GM12878 (cell line): ENCODE results near the gene PI4KA.

ENCODE experiments used
- BHLHE40 ChIP-seq, 2 experiments: fragments of 450-650 bp in 1 of 2; IDR thresholded peaks; 2 replicates each; pipeline ENCODE4 v1.6.1; 2011 to 2017; ENCODE audit warnings: low read depth in 2 of 2, borderline replicate concordance in 1 of 2, improper control_type of control experiment in 1 of 2, low read length in 1 of 2, mild to moderate bottlenecking in 1 of 2
- CBFB ChIP-seq: IDR thresholded peaks from 2 replicates; pipeline ENCODE4 v1.6.1; 2016; ENCODE audit warnings: antibody characterized with exemption, low read depth
- CREB1 ChIP-seq: IDR thresholded peaks from 2 replicates; pipeline ENCODE4 v1.6.1; 2012; ENCODE audit warnings: low read depth, mild to moderate bottlenecking, inconsistent platforms
- CTCF ChIP-seq, 3 experiments: IDR thresholded peaks in 2 of 3; conservative IDR thresholded peaks in 1 of 3; 2 replicates each; pipeline ENCODE4 v1.5.1; 2011; ENCODE audit warnings: low read depth in 3 of 3, low read length in 3 of 3, mild to moderate bottlenecking in 3 of 3, control low read depth in 2 of 3, moderate library complexity in 2 of 3, inconsistent platforms in 1 of 3, mixed read lengths in 1 of 3; ENCODE audit not compliant: control insufficient read depth in 2 of 3, insufficient read depth in 1 of 3; ENCODE audit errors: extremely low read depth in 1 of 3
- FOXM1 ChIP-seq: IDR thresholded peaks from 2 replicates; pipeline ENCODE4 v1.6.1; 2012; ENCODE audit warnings: low read depth, mild to moderate bottlenecking, inconsistent platforms, low read length, moderate library complexity
- NBN ChIP-seq: fragments of 450-650 bp; IDR thresholded peaks from 2 replicates; pipeline ENCODE4 v1.6.1; 2016
- NFIC ChIP-seq: IDR thresholded peaks from 2 replicates; pipeline ENCODE4 v1.6.1; 2012; ENCODE audit warnings: low read depth, mild to moderate bottlenecking, inconsistent platforms, low read length, moderate library complexity
- RAD21 ChIP-seq: IDR thresholded peaks from 2 replicates; pipeline ENCODE4 v1.6.1; 2011; ENCODE audit warnings: mild to moderate bottlenecking, low read depth, low read length, moderate library complexity; ENCODE audit not compliant: insufficient read depth
- TBL1XR1 ChIP-seq: IDR thresholded peaks from 2 replicates; pipeline ENCODE4 v1.6.1; 2012; ENCODE audit warnings: low read depth, low read length, improper control_type of control experiment
- ZBTB33 ChIP-seq: fragments of 450-650 bp; IDR thresholded peaks from 2 replicates; pipeline ENCODE4 v1.6.1; 2017; ENCODE audit warnings: mild to moderate bottlenecking
- TF ChIP-seq, protein P1 (sequence below): fragments of 450-650 bp; formaldehyde crosslinking; IDR thresholded peaks from 2 replicates; pipeline ENCODE4 v1.5.0; 2022; ENCODE audit warnings: mild to moderate bottlenecking, missing genetic modification characterization

GRCh38 chr22:20756846-20757245 is 101.8 kb downstream of the PI4KA start:
- TF ChIP-seq NFIC (no peak), CREB1 (no peak), NBN (no peak), CTCF (IDR thresholded peaks at IDR 0.05 in 2 of 3, conservative IDR thresholded peaks at IDR 0.05 in 1 of 3; ENCODE audit: control insufficient read depth in 2 of 3, extremely low read depth in 1 of 3, insufficient read depth in 1 of 3, low read depth in 3 of 3, low read length in 3 of 3) (no peak), FOXM1 (no peak), BHLHE40 (IDR thresholded peaks at IDR 0.05; ENCODE audit: borderline replicate concordance in 1 of 2, low read depth in 2 of 2, low read length in 1 of 2) (no peak), RAD21 (no peak), TBL1XR1 (no peak), CBFB (no peak), ZBTB33 (no peak)
- TF ChIP-seq, protein P1, sequence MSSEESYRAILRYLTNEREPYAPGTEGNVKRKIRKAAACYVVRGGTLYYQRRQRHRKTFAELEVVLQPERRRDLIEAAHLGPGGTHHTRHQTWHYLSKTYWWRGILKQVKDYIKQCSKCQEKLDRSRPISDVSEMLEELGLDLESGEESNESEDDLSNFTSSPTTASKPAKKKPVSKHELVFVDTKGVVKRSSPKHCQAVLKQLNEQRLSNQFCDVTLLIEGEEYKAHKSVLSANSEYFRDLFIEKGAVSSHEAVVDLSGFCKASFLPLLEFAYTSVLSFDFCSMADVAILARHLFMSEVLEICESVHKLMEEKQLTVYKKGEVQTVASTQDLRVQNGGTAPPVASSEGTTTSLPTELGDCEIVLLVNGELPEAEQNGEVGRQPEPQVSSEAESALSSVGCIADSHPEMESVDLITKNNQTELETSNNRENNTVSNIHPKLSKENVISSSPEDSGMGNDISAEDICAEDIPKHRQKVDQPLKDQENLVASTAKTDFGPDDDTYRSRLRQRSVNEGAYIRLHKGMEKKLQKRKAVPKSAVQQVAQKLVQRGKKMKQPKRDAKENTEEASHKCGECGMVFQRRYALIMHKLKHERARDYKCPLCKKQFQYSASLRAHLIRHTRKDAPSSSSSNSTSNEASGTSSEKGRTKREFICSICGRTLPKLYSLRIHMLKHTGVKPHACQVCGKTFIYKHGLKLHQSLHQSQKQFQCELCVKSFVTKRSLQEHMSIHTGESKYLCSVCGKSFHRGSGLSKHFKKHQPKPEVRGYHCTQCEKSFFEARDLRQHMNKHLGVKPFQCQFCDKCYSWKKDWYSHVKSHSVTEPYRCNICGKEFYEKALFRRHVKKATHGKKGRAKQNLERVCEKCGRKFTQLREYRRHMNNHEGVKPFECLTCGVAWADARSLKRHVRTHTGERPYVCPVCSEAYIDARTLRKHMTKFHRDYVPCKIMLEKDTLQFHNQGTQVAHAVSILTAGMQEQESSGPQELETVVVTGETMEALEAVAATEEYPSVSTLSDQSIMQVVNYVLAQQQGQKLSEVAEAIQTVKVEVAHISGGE (CRISPR knock-in tag), result no peak
